NCI-H446 treated with DMSO at 0.1 percent for 48 hours (cell line): ENCODE results near the gene UGCG.
"Not testable (repeated sequence)": the region's sequence is repeated elsewhere in the genome, so short reads cannot be mapped to it uniquely, and the experiment has no call there.

Source experiments
- DNase-seq: peaks from one replicate; lab custom pipeline; 2025; lab: John Stamatoyannopoulos, UW

The UGCG gene

DNA sequence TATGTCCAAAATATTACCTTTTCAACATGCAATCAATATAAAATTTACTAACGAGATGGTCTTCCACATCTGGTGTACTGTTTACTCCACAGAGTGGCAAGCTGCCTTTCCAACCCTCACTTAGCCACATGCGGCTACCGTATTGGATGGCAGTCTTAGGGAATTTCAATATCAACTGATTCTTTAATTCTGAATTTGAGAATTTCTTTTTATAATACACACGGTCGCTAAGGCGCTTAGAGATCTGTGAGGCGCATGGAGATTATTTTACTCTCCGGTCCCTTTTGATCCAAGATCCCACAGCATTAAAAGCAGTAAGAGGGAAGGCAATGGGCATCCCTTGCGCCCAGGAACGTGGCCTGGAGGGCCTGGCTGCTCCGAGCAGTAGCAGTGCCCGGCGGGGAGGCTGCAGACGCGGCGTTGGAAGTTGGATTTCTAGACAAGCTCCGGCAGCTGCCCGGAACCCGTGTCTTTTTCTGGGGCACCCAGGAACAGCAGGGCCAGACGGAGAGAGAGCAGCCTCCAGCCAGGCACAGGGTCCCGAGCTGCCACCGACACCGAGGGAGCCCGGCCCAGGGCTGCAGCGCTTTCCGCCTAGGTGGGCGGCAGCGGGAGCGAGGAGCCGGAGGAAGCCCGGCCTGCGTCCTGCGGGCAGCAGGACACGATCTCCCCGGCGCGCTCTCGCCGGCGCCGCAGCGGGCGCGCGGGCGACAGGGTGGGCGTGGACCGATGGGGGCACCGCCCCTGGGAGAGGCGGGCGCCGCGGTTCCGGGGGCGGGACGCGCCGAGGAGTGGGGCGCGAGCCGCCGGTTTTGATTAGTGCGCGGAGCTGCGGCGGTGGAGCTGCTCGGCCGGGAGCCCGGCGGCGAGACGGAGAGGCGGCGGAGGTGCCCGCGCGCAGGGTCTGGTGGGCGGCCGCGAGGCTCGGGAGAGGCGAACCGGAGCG is at the start of gene UGCG:
TSS of gene UGCG (plus strand) at position 819 of the 946 bp plus-strand sequence. CDS start 402 bp downstream, outside the sequence.
- DNase-seq: peak; percentile 46

DNA sequence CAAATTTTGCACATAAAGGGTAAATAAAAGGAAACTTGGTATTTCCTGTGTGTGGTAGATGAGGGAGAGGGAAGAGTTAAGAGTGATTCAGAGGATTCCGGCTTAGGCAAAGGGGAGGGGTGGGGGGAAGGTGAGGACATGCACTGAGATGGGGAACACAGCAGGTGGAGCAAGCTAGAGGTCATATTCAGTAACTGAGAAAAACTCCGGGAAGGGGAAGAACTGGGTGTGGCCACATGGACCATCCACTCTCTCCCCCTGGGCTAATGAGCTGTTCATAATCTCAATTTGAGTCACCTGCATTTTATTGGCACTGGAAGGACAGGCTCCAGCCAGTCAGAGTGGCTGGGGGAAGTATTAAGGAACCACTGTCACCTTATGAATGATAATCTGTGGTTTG is 45.1 kb upstream of the UGCG start:
- DNase-seq: no peak

- DNase-seq: no peak
These were observed 44.3 kb upstream of the UGCG start for GRCh38 chr9:111852291-111852690.

DNA sequence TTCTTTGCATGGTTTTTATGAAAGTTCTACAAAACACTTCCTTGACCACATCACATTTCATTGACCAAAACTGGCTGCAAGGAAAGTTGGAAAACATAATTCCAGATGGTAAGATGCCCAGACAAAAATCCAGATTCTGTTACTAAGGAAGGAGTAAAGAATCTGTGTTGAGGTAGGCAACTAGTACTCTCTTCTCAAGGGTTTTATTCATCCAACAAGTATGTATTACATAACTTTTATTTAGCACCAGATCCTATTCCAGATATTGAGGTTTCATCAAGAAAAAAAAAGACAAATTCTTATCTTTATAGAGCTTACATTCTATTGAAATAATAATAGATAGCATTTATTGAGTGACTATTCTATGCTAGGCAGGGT is 43.2 kb upstream of the UGCG start:
- no peak for DNase-seq

- DNase-seq: no peak
These were observed 41.8 kb upstream of the UGCG start for GRCh38 chr9:111854799-111855198.

- no peak for DNase-seq
These were observed 38.9 kb upstream of the UGCG start for GRCh38 chr9:111857555-111858211.

GRCh38 chr9:111860443-111860842 is 36.2 kb upstream of the UGCG start:
- DNase-seq: no peak

DNA sequence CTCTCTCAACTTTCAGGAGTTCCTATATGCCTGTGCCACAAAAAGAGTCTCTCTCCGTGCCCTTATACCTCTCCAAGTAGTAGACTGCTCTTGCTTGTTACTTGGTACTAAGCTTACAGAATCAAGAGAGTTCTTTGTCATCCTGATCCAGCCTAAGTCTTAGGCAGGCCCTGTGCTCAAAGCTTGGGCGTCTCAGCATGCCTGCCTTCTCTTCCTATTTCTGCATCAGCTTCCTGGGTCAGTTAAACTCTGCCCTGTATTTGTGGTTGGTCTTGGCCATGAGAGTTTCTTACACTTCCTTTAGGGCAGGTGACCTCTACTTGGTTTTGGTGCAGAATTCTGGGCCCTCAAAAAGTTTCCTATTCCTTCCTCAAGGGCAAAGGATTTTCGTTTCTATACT is 33.0 kb upstream of the UGCG start:
- DNase-seq: no peak

GRCh38 chr9:111866976-111867375 is 29.6 kb upstream of the UGCG start:
- DNase-seq: no peak

- no peak for DNase-seq
These were observed 28.1 kb upstream of the UGCG start for GRCh38 chr9:111868475-111868874.

GRCh38 chr9:111870774-111871498 is 25.7 kb upstream of the UGCG start:
- DNase-seq: no peak

DNA sequence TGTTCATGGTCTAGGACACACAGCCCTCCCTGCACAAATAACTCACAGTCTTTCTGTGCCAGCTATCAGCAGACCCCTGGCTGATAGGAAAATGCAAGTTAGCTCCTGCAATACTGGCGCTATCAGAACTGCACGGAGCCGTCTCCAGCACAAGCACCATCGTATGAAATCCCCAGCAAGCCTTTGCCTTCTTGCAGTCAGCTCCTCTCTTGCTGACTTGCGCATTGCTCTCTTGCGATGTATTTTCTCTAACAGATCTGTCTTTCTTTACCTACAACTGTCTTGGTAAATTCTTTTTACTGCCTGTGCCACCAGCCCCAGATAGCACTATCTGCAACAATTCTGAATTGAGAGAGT is 25.1 kb upstream of the UGCG start:
- DNase-seq: no peak

GRCh38 chr9:111872886-111873285 is 23.7 kb upstream of the UGCG start:
- DNase-seq: no peak

GRCh38 chr9:111873901-111874300 is 22.7 kb upstream of the UGCG start:
- no peak for DNase-seq

DNA sequence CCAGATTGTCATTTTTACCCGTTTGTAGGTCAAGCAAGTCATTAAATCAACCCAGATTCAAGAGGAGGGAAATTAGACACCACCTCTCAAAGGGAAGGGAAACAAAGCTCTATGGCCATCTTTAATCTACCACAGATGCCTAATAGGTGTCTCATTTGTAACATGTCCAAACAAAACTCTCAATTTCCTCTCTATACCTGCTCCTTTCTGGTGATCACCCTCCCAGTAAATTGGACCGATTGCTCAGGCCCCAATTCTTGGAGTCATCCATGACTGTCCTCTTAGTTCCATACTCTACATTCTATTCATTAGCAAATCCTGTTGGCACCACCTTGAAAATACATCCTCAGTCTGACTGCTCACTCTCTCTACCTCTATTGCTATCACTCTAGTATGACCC is 22.1 kb upstream of the UGCG start:
- DNase-seq: no peak

GRCh38 chr9:111875291-111875690 is 21.3 kb upstream of the UGCG start:
- not testable (repeated sequence) for DNase-seq

- not testable (repeated sequence) for DNase-seq
These were observed 20.9 kb upstream of the UGCG start for GRCh38 chr9:111875691-111876090.

DNA sequence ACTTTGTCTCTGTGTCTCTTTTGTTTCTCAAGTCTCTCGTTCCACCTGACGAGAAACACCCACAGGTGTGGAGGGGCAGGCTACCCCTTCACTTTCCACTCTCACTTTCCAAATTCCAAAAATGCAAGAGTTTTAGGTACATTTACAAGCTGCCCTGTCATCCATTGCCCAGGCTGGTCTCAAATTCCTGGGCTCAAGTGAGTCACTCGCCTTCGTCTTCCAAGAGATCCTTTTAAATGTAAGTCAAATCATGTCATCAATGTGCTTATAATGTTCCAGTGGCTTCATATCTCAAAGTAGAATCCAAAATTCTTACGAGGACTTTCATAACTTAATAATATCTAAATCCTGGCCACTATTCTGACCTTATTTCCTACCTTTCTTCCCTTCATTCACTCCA is 20.4 kb upstream of the UGCG start:
- DNase-seq: no peak

DNA sequence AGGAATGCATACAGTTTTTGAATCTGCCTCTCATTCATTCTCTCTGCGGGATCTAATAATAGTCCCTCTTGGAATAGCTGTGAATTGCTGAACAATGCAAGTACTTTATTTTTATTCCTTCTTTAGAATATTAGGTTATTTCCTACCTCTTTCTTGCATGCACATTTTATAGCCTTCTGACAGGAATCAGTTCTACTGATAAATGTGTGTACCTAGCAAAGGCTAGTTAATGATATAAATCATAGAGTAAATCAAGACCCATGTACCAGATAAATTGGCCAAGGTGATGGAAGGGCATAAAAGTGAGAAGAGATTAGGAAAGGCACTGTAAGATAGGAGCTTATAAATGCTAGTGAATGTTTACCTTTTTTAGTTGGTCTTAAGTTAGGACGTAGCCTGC is 19.2 kb upstream of the UGCG start:
- no peak for DNase-seq

DNA sequence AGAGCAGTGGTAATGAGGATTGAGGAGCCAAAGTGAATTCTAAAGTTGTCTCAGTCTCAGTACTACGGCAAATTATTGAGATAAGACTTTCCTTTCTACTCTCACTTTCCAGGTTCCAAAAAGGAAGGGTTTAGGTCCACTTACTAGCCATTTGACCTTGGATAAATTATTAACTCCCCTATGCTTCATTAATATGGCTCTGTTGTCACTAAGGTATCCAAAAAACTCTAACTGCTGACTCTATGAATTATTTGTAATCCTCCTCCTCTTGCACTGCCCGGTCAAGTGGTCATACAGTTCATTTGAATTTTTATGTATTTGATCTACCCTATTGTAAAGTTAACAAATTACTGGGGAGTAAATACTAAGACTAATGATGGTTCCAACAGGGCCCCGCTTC is 17.7 kb upstream of the UGCG start:
- DNase-seq: no peak

DNA sequence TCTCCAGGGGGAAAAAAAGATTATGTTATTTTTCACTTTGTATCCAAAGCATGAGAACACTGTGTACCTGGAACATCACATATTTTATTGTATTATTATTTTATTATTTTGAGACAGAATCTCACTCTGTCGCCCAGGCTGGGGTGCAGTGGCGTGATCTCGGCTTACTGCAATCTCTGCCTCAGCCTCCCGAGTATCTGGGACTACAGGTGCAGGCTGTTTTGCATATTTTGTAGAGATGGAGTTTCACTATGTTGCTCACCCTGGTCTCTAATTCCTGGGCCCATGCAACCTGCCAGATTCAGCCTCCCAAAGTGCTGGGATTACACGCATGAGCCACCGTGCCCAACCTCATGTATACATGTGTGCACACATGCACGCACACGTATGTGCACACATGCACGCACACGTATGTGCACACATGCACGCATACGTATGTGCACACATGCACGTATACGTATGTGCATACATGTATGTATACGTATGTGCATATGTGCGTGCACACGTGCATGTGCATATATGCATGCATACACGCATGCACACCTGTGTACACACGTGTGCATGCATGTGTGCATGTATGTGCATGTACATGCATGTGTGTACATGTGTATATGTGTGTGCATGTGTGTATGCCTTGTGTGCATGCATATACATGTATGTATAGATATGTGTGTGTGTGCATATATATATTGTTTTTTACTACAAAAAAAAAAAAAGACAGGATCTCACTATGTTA is 9.5 kb upstream of the UGCG start:
- DNase-seq: no peak

GRCh38 chr9:111890334-111890733 is 6.3 kb upstream of the UGCG start:
- DNase-seq: no peak
